ENCODE results near the gene OSGEP. TPM values are rescaled to one million over a fixed set of nuclear protein-coding genes. Genes with fewer than 3 reads are reported as not detected.

The OSGEP gene
- total and polyA plus RNA-seq, 2 of the 13 experiments (the other 11 are each of a cell fraction or from before 2014, with no cell fraction given): 39.7 to 41.1 TPM

DNA sequence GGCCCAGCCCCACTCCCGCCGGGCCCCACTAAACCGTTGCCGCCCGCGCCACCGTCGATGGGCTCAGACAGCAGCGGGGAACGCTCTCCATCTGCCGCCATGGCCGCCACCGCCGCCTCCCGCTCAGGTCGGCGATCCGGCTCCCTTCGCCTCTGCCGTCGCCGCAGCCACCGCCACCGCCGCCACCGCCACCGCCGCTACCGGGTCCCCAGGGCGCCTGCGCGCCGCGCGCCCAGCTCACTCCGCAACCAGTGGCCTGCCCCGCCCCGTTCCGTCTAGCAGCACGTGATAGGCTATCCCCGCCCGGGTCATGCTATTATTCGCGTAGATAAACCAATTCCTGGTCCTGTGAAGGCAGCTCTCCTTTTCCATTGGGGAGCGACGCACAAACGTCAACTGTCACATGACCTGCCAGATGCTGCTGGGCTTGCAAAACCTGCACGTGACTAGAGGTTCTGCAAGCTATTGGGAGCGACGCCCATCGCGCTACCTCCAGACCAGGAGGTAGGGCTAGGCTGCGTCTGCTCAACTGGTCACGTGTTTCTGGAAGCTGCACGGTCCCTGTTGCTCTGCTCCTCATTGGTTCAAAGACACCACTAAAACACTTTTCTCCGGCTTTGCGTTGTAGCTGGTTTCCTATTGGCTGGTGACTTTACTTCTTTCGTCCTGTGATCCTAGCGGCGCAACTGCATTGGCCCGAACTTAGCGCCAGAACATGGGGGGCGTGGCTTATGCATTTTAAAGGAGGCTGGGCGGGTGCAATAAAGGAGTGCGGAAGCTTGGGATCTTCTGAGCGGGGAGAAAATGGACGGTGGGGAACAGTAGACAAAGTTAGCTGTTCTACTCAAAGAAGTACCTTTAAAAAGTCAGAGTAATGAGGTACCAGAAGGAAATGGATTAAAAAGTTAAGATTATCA is 6.9 kb upstream of the OSGEP start, which contains the start of gene PIP4P1 (continued):
- TF ChIP-seq NCOR1 (IDR thresholded peaks at IDR 0.05; ENCODE audit: borderline replicate concordance, low read length) (peak; percentile 71; the same call in 1 of the 2 replicates), ATRX (CRISPR knock-in tag; IDR thresholded peaks at IDR 0.05; ENCODE audit: borderline replicate concordance) (no peak), NKX3-1 (CRISPR knock-in tag; IDR thresholded peaks at IDR 0.05) (peak; percentile 55; the same call in 1 of the 2 replicates), ZNF460 (CRISPR knock-in tag; IDR thresholded peaks at IDR 0.05; ENCODE audit: borderline replicate concordance) (no peak), RORA (CRISPR knock-in tag; IDR thresholded peaks at IDR 0.05) (no peak), ARHGAP35 (CRISPR knock-in tag; IDR thresholded peaks at IDR 0.05; ENCODE audit: borderline replicate concordance) (peak; percentile 94), E2F1 (CRISPR knock-in tag; IDR thresholded peaks at IDR 0.05) (peak; percentile 96), RARA (CRISPR knock-in tag; IDR thresholded peaks at IDR 0.05) (peak; percentile 68), FOXP1 (IDR thresholded peaks at IDR 0.05) (no peak), FOXP1 (CRISPR knock-in tag; IDR thresholded peaks at IDR 0.05) (peak; percentile 53), RBM39 (IDR thresholded peaks at IDR 0.05; ENCODE audit: low read depth, low read length, poor library complexity, severe bottlenecking) (peak; percentile 64), ZNF878 (CRISPR knock-in tag; IDR thresholded peaks at IDR 0.05) (peak; percentile 92), SALL2 (CRISPR knock-in tag; IDR thresholded peaks at IDR 0.05) (peak; percentile 43), SRY (CRISPR knock-in tag; IDR thresholded peaks at IDR 0.05) (peak; percentile 89; the same call in 1 of the 2 replicates), ZNF747 (CRISPR knock-in tag; IDR thresholded peaks at IDR 0.05; ENCODE audit: borderline replicate concordance) (peak; percentile 91), ZZZ3 (CRISPR knock-in tag; IDR thresholded peaks at IDR 0.05; ENCODE audit: borderline replicate concordance) (peak; percentile 71; the same call in 1 of the 2 replicates), FOSL1 (CRISPR knock-in tag; IDR thresholded peaks at IDR 0.05; ENCODE audit: borderline replicate concordance) (no peak), RNF2 (conservative IDR thresholded peaks at IDR 0.05; ENCODE audit: low read depth) (peak; percentile 98), ZNF761 (CRISPR knock-in tag; conservative IDR thresholded peaks at IDR 0.05) (peak; percentile 71; the same call in 1 of the 2 replicates), PREB (CRISPR knock-in tag; IDR thresholded peaks at IDR 0.05) (no peak), ZNF670 (CRISPR knock-in tag; IDR thresholded peaks at IDR 0.05; ENCODE audit: borderline replicate concordance) (no peak)
- TF ChIP-seq, protein P1, sequence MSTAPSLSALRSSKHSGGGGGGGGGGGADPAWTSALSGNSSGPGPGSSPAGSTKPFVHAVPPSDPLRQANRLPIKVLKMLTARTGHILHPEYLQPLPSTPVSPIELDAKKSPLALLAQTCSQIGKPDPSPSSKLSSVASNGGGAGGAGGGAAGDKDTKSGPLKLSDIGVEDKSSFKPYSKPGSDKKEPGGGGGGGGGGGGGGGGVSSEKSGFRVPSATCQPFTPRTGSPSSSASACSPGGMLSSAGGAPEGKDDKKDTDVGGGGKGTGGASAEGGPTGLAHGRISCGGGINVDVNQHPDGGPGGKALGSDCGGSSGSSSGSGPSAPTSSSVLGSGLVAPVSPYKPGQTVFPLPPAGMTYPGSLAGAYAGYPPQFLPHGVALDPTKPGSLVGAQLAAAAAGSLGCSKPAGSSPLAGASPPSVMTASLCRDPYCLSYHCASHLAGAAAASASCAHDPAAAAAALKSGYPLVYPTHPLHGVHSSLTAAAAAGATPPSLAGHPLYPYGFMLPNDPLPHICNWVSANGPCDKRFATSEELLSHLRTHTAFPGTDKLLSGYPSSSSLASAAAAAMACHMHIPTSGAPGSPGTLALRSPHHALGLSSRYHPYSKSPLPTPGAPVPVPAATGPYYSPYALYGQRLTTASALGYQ (CRISPR knock-in tag; IDR thresholded peaks at IDR 0.05): peak; percentile 54; the same call in 1 of the 2 replicates
- TF ChIP-seq, protein P2, sequence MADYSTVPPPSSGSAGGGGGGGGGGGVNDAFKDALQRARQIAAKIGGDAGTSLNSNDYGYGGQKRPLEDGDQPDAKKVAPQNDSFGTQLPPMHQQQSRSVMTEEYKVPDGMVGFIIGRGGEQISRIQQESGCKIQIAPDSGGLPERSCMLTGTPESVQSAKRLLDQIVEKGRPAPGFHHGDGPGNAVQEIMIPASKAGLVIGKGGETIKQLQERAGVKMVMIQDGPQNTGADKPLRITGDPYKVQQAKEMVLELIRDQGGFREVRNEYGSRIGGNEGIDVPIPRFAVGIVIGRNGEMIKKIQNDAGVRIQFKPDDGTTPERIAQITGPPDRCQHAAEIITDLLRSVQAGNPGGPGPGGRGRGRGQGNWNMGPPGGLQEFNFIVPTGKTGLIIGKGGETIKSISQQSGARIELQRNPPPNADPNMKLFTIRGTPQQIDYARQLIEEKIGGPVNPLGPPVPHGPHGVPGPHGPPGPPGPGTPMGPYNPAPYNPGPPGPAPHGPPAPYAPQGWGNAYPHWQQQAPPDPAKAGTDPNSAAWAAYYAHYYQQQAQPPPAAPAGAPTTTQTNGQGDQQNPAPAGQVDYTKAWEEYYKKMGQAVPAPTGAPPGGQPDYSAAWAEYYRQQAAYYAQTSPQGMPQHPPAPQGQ (CRISPR knock-in tag; IDR thresholded peaks at IDR 0.05; ENCODE audit: borderline replicate concordance): no peak
